ENCODE measurements around the gene TPPP3.
A peak's percentile ranks its signal among the peaks of the same experiment; 100 is the strongest.
"Not testable (repeated sequence)": the region's sequence is repeated elsewhere in the genome, so short reads cannot be mapped to it uniquely, and the experiment has no call there.

The TPPP3 gene

DNA sequence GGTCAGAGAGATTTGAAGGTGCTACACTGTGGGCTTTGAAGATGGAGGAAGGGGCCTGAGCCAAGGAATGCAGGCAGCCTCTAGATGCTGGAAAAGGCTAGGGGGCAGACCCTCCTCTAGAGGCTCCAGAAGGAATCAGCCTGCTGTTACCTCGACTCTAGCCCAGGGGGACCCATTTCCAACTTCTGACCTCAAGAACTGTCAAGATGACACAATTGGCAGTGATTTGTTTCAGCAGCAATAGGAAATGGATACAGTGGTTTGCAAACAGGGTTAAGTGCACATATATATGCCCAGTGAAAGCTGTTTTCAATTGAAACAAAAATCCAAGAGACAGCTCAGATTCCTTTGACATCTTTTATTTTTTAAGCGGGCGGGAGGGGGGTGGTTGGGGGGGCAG is 26.6 kb upstream of the TPPP3 start:
- TF ChIP-seq, protein P1, sequence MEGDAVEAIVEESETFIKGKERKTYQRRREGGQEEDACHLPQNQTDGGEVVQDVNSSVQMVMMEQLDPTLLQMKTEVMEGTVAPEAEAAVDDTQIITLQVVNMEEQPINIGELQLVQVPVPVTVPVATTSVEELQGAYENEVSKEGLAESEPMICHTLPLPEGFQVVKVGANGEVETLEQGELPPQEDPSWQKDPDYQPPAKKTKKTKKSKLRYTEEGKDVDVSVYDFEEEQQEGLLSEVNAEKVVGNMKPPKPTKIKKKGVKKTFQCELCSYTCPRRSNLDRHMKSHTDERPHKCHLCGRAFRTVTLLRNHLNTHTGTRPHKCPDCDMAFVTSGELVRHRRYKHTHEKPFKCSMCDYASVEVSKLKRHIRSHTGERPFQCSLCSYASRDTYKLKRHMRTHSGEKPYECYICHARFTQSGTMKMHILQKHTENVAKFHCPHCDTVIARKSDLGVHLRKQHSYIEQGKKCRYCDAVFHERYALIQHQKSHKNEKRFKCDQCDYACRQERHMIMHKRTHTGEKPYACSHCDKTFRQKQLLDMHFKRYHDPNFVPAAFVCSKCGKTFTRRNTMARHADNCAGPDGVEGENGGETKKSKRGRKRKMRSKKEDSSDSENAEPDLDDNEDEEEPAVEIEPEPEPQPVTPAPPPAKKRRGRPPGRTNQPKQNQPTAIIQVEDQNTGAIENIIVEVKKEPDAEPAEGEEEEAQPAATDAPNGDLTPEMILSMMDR (IDR thresholded peaks at IDR 0.05; ENCODE audit: low read depth, low read length, missing control alignments), result no peak

DNA sequence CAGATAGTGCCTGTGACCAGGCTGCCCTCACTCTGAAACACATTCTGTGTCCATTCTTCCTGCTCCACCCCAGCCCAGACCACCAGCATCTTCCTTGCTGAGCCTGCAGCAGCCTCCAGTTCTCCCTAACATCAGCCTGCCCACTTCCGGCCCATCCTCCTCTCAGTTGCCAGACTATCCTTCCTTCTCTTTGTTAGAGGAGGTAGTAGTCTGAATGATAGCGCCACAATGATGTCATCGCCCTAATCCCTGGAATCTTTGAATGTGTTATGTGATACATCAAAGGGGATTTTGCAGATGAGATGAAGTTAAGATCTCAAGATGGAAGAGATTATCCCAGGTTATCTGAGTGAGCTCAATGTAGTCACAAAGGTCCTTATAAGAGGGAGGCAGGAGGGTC is 26.2 kb upstream of the TPPP3 start:
- TF ChIP-seq, protein P1 (IDR thresholded peaks at IDR 0.05; ENCODE audit: low read depth, low read length, missing control alignments), result no peak
- H3K4me3 ChIP-seq (replicated peaks; ENCODE audit: low read depth, low read length), result no peak overlapping the region
- no peak for DNase-seq (ENCODE audit: extremely low read depth, low read depth)

More for the DNA sequence above, 26.6 kb upstream of the TPPP3 start:
- H3K4me3 ChIP-seq (replicated peaks; ENCODE audit: low read depth, low read length), result no peak overlapping the region
- no peak for DNase-seq (ENCODE audit: extremely low read depth, low read depth)

DNA sequence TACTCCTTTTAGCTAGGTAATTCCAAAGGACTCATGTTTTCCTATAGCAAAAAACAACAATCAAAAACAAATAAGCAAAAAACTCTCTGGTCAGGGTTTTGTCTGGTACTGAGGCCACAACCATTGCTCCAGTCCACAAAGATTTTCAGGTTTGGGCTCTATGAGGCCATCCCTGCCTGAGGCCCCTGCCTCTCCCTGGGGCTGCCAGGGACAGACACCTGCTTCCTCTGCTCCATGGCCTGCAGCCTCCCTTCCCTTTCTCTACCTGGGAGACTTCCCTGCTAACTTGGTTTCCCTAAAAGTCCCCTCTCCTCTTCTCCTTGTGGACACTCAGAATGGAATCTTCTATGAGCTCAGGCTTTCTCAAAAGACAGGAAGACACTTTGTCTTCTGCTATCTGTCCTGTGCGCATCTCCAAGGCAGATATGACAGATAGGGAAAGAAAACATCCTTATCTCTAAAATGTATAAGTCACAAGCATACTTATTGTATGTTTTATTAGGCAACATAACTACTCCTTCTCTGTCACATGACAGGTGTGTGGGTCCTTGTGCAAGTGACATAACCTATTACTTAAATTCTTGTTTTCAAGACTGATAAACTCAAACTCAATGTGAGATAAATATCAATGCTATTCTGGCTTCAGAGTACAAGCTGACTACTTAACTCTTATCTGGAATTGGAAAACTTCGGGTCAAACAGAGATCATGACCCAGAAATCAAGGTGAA is 24.2 kb upstream of the TPPP3 start:
- no peak for DNase-seq (ENCODE audit: extremely low read depth, low read depth)
- TF ChIP-seq, protein P1 (IDR thresholded peaks at IDR 0.05; ENCODE audit: low read depth, low read length, missing control alignments), result no peak

DNA sequence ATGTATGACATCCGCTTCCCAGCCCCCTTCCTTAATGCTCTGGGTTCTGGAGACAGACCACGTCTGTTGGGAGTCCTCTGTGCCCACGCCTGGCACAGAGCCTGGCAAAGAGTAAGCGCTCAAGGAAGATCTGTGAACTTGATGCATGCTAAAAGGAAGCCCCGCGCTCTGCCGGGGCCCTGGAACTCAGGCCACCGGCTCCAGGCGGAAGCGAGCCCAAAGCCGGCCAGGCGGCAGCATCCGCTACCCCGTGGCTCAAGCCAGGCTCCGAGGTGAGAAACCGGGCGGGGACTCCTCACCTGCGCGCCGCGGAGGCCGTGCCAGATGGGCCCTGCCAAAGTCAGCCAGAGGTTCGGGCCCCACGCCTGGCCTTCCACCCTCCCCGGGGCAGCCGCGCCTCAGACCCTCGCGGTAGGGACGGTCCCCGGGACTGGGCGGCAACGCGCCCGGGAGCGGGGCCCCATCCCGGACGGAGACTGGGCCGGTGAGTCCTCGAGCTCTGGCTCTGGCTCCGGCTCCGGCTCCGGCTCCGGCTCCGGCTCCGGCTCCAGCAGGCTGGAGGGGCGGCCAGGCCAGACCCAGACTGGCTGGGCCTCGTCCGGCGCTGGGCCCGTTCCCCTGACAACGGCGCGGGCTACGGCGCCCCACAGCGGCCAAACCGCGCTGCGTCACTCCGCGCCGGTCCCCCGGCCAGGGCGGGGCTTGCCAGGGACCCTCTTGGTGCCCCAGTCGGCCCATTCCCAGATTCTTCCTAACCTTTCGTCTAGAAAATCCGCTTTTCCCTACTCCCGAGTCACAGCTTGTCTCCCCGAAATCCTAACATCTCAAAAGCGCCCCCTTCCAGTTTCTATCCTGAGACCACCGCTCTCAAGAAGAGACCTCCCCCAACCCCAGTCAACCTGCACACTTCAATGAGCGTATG is 22.8 kb upstream of the TPPP3 start, which contains the start of gene ZDHHC1:
ZDHHC1 (minus strand) TSS at position 606 of the 922 bp plus-strand sequence. CDS start 8,702 bp downstream, outside the sequence.
- DNase-seq (ENCODE audit: extremely low read depth, low read depth), result no peak

More for the DNA sequence above, 24.2 kb upstream of the TPPP3 start:
- no peak overlapping the region for H3K4me3 ChIP-seq (replicated peaks; ENCODE audit: low read depth, low read length)

DNA sequence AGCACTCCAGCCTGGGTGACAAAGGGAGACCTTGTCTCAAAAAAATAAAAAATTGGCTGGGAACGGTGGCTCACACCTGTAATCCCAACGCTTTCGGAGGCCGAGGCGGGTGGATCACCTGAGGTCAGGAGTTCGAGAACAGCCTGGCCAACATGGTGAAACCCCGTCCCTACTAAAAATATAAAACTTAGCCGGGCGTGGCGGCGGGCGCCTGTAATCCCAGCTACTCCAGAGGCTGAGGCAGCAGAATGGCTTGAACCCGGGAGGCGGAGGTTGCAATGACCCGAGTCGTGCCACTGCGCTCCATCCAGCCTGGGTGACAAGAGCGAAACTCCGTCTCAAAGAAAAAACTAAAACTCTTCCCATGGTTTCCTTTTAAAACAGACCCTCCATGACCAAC is 22.1 kb upstream of the TPPP3 start:
- peak overlapping the region; percentile 74 for H3K4me3 ChIP-seq (replicated peaks; ENCODE audit: low read depth, low read length)

More for the DNA sequence above, 22.8 kb upstream of the TPPP3 start, which contains the start of gene ZDHHC1:
- H3K4me3 ChIP-seq (replicated peaks; ENCODE audit: low read depth, low read length), result peak within 1 kb of the TSS; percentile 74
- TF ChIP-seq, protein P1 (IDR thresholded peaks at IDR 0.05; ENCODE audit: low read depth, low read length, missing control alignments), result peak; percentile 57

DNA sequence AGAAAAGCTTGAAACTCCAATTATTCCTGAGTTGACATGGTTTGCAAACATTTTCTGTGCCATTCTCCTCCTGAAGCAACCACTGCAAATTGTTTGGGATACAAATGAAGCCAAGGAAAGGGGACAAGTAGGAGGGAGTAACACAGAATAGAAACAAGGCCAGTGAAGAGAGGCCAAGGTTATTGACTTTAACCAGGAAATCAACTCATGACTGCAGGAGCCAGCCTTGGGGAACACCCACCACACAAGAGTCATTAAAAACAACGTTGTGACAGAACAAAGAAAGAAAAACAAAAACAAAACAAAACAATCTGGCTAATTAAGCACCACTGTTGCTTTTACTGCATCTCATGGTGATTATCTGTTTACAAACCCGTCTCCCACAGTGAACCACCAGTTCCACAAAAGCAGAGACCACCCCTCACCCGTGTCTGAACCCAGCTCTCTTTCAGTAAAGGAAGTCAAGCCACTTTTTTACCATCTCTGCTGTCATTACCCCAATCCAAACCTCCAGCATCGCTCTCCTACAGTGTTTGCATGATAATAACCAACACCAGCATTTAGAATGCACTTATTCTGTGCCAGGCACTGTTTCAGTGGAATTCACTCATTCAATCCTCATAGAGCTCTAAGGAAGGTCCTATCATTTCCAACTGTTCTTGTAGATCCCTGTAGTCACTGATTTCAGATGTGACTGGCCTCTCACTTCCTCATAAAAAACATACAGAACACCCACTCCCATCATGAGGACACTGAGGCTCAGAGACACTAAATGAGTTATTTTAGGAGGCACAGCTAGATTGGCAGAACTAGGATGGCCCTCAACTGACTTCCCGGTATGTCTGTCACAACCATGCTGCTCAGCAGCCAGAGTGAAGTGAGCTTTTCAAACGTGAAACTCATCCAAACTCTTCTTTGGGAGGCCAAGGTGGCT is 20.9 kb upstream of the TPPP3 start:
- no peak for DNase-seq (ENCODE audit: extremely low read depth, low read depth)
- no peak overlapping the region for H3K4me3 ChIP-seq (replicated peaks; ENCODE audit: low read depth, low read length)
- TF ChIP-seq, protein P1 (IDR thresholded peaks at IDR 0.05; ENCODE audit: low read depth, low read length, missing control alignments), result no peak

More for the DNA sequence above, 22.1 kb upstream of the TPPP3 start:
- DNase-seq (ENCODE audit: extremely low read depth, low read depth), result not testable (repeated sequence)

Measured in HFF-Myc (cell line).